PC-3 (cell line): Measurements from ENCODE around the gene PRR5L. TPM values are rescaled to one million over a fixed set of nuclear protein-coding genes. Genes with fewer than 3 reads are reported as not detected.

Source experiments
- ATAC-seq: fragments of 200-7000 bp; cut with Tn5 transposase; 2 replicates; pipeline ENCODE4 v1.9.1; 2020; ENCODE audit warnings: mild to moderate bottlenecking, moderate library complexity
- BruUV-seq: library from RNA; stranded (reverse); fragments of 400-500 nt; replicated peaks from 2 replicates; lab custom pipeline; 2021; lab: Mats Ljungman, UMichigan
- CTCF ChIA-PET: fragments of 300-600 bp; sonication (Branson Sonifier 250); formaldehyde crosslinking; loops from one replicate; lab custom pipeline; 2022; ENCODE audit warnings: antibody characterized with exemption; lab: Charles Lee
- POLR2A ChIA-PET: fragments of 300-600 bp; sonication (Branson Sonifier 250); formaldehyde crosslinking; loops from one replicate; lab custom pipeline; 2022; ENCODE audit warnings: antibody characterized with exemption; ENCODE audit not compliant: unreplicated experiment; lab: Charles Lee
- DNase-seq: peaks from one replicate; pipeline ENCODE4 v3.0.0-alpha.2; 2015
- H2AFZ ChIP-seq: fragments of 300-600 bp; sonication (generic); 2 replicates; pipeline ENCODE4 v1.6.0; 2016; ENCODE audit warnings: antibody characterized with exemption, low read length
- H3F3A ChIP-seq: fragments of 300-600 bp; sonication (generic); one replicate; pipeline ENCODE4 v1.6.0; 2017; ENCODE audit warnings: antibody characterized with exemption, low read length, control low read depth, mild to moderate bottlenecking; ENCODE audit not compliant: unreplicated experiment
- H3K27ac ChIP-seq: fragments of 300-600 bp; sonication (generic); 2 replicates; pipeline ENCODE4 v1.5.1; 2016; ENCODE audit warnings: mild to moderate bottlenecking, low read length
- H3K27me3 ChIP-seq: fragments of 300-600 bp; sonication (generic); 2 replicates; pipeline ENCODE4 v1.6.1; 2016; ENCODE audit warnings: low read length, mixed read lengths
- H3K36me3 ChIP-seq: fragments of 300-600 bp; sonication (generic); 2 replicates; pipeline ENCODE4 v1.6.1; 2016; ENCODE audit warnings: low read depth, mixed run types, low read length, mixed read lengths
- H3K4me1 ChIP-seq: fragments of 300-600 bp; sonication (generic); 2 replicates; pipeline ENCODE4 v1.5.1; 2016; ENCODE audit warnings: low read length; ENCODE audit not compliant: insufficient read depth
- H3K4me2 ChIP-seq: fragments of 300-600 bp; sonication (generic); 2 replicates; pipeline ENCODE4 v1.6.0; 2016; ENCODE audit warnings: low read length
- H3K4me3 ChIP-seq: fragments of 300-600 bp; sonication (generic); 2 replicates; pipeline ENCODE4 v1.5.1; 2016; ENCODE audit warnings: mild to moderate bottlenecking, low read length, mixed read lengths
- H3K79me2 ChIP-seq: fragments of 300-600 bp; sonication (generic); 2 replicates; pipeline ENCODE4 v1.6.1; 2017; ENCODE audit warnings: low read length, mixed read lengths
- H3K9ac ChIP-seq: fragments of 300-600 bp; sonication (generic); 2 replicates; pipeline ENCODE4 v1.6.0; 2016; ENCODE audit warnings: mild to moderate bottlenecking, low read length
- H3K9me2 ChIP-seq: fragments of 300-600 bp; sonication (generic); replicated peaks from 2 replicates; pipeline ENCODE4 v1.6.1; 2016; ENCODE audit warnings: mixed run types, low read length, mixed read lengths
- H3K9me3 ChIP-seq: fragments of 300-600 bp; sonication (generic); 2 replicates; pipeline ENCODE4 v1.6.1; 2016; ENCODE audit warnings: low read length, mixed read lengths
- H4K20me1 ChIP-seq: fragments of 300-600 bp; sonication (generic); 2 replicates; pipeline ENCODE4 v1.6.1; 2016; ENCODE audit warnings: low read length, mixed read lengths
- CTCF ChIP-seq: fragments of 300-600 bp; sonication (generic); conservative IDR thresholded peaks from 2 replicates; pipeline ENCODE4 v1.5.1; 2017; ENCODE audit warnings: antibody characterized with exemption, low read depth, mild to moderate bottlenecking, low read length
- EZH2 ChIP-seq: fragments of 300-600 bp; sonication (generic); IDR thresholded peaks from one replicate; pipeline ENCODE4 v1.6.1; 2017; ENCODE audit warnings: antibody characterized with exemption, mild to moderate bottlenecking, low read length; ENCODE audit not compliant: unreplicated experiment
- EZH2phosphoT487 ChIP-seq: fragments of 300-600 bp; sonication (generic); IDR thresholded peaks from 2 replicates; pipeline ENCODE4 v1.6.1; 2018; ENCODE audit warnings: mild to moderate bottlenecking, antibody characterized with exemption, low read length, borderline replicate concordance
- intact Hi-C: fragments of 100-400 bp; cut with micrococcal nuclease; formaldehyde crosslinking; loops from 2 replicates; pipeline ENCODE4 v1.9.0; 2023
- total RNA-seq: library from RNA; depleted of rRNA; stranded (reverse); fragments of >200 nt; gene quantifications from 2 replicates; pipeline ENCODE4 v1.2.3, GENCODE V29; 2014

Gene PRR5L
- total RNA-seq, 1 experiment from 2014 or later = 4.7 TPM

- H3K4me2 ChIP-seq = no peak overlapping the region
- TF ChIP-seq CTCF (no peak), EZH2phosphoT487 (no peak), EZH2 (no peak)
- CTCF ChIA-PET = no interaction called here
- H3K9me3 ChIP-seq = no peaks in the 10 kb centered on the region
- intact Hi-C loops = no loop called here
- H3K4me1 ChIP-seq = peaks cover 12% of the 10 kb centered on the region
- H3K36me3 ChIP-seq = no peaks in the 10 kb centered on the region
- H2AFZ ChIP-seq = no peak overlapping the region
- no peak overlapping the region for H3K27ac ChIP-seq
- H3K79me2 ChIP-seq = no peaks in the 10 kb centered on the region
- H3K27me3 ChIP-seq = no peaks in the 10 kb centered on the region
- no peaks in the 10 kb centered on the region for H3F3A ChIP-seq
- DNase-seq (no peak), ATAC-seq (no peak)
- no peak overlapping the region for H3K9ac ChIP-seq
- POLR2A ChIA-PET = no interaction called here
- H3K4me3 ChIP-seq = no peak overlapping the region
- no peaks in the 10 kb centered on the region for H4K20me1 ChIP-seq
- no peaks in the 10 kb centered on the region for H3K9me2 ChIP-seq
- BruUV-seq = no TSS peak
Observed at GRCh38 chr11:36388071-36388470, 92.0 kb downstream of the PRR5L start.

- intact Hi-C loops = no loop called here
- H3K9me2 ChIP-seq = no peaks in the 10 kb centered on the region
- CTCF ChIA-PET = no interaction called here
- H3K4me3 ChIP-seq = no peak overlapping the region
- no peaks in the 10 kb centered on the region for H4K20me1 ChIP-seq
- no peaks in the 10 kb centered on the region for H3K9me3 ChIP-seq
- no TSS peak for BruUV-seq
- H3K79me2 ChIP-seq = no peaks in the 10 kb centered on the region
- H2AFZ ChIP-seq = no peak overlapping the region
- no peak for TF ChIP-seq CTCF
- TF ChIP-seq EZH2phosphoT487 = no peak
- TF ChIP-seq EZH2 = no peak
- no peak overlapping the region for H3K27ac ChIP-seq
- H3K9ac ChIP-seq = no peak overlapping the region
- DNase-seq (no peak), ATAC-seq (no peak)
- no peak overlapping the region for H3K4me2 ChIP-seq
- POLR2A ChIA-PET = no interaction called here
- no peaks in the 10 kb centered on the region for H3K36me3 ChIP-seq
- peaks cover 12% of the 10 kb centered on the region for H3K4me1 ChIP-seq
- no peaks in the 10 kb centered on the region for H3F3A ChIP-seq
- no peaks in the 10 kb centered on the region for H3K27me3 ChIP-seq
Observed at GRCh38 chr11:36388951-36389350, 92.9 kb downstream of the PRR5L start.

- no peaks in the 10 kb centered on the region for H3K36me3 ChIP-seq
- intact Hi-C loops = no loop called here
- peak; percentile 16 for DNase-seq
- H3K4me1 ChIP-seq = peaks cover 10% of the 10 kb centered on the region
- no peak for TF ChIP-seq EZH2
- no peak for TF ChIP-seq EZH2phosphoT487
- no peak for TF ChIP-seq CTCF
- H3K79me2 ChIP-seq = no peaks in the 10 kb centered on the region
- H3K9me2 ChIP-seq = no peaks in the 10 kb centered on the region
- no peaks in the 10 kb centered on the region for H3K27me3 ChIP-seq
- H3K9ac ChIP-seq = no peak overlapping the region
- ChIA-PET CTCF (no interaction called here), POLR2A (no interaction called here)
- H3K27ac ChIP-seq = no peak overlapping the region
- H3K9me3 ChIP-seq = no peaks in the 10 kb centered on the region
- H3F3A ChIP-seq = no peaks in the 10 kb centered on the region
- no peaks in the 10 kb centered on the region for H4K20me1 ChIP-seq
- H3K4me2 ChIP-seq = no peak overlapping the region
- no peak overlapping the region for H2AFZ ChIP-seq
- no peak for ATAC-seq
- BruUV-seq = no TSS peak
- no peak overlapping the region for H3K4me3 ChIP-seq
Observed at GRCh38 chr11:36389811-36390210, 93.7 kb downstream of the PRR5L start.
